AG09319 (cell line): ENCODE measurements around the gene KANK3.

ENCODE experiments used
- DNase-seq: peaks from one replicate; pipeline ENCODE4 v3.0.0-alpha.2; 2010; ENCODE audit warnings: low read depth; ENCODE audit errors: extremely low read depth
- TF ChIP-seq, protein P1 (sequence below): IDR thresholded peaks from 2 replicates; pipeline ENCODE4 v1.5.1; 2011; ENCODE audit warnings: low read depth, mild to moderate bottlenecking, inconsistent platforms, low read length, moderate library complexity

Gene KANK3

GRCh38 chr19:8342684-8343482 is at the start of gene KANK3:
Gene KANK3 (minus strand): TSS chr19:8343262. CDS start chr19:8337828, 5,434 bp downstream.
- peak; percentile 81 for DNase-seq
- TF ChIP-seq, protein P1, sequence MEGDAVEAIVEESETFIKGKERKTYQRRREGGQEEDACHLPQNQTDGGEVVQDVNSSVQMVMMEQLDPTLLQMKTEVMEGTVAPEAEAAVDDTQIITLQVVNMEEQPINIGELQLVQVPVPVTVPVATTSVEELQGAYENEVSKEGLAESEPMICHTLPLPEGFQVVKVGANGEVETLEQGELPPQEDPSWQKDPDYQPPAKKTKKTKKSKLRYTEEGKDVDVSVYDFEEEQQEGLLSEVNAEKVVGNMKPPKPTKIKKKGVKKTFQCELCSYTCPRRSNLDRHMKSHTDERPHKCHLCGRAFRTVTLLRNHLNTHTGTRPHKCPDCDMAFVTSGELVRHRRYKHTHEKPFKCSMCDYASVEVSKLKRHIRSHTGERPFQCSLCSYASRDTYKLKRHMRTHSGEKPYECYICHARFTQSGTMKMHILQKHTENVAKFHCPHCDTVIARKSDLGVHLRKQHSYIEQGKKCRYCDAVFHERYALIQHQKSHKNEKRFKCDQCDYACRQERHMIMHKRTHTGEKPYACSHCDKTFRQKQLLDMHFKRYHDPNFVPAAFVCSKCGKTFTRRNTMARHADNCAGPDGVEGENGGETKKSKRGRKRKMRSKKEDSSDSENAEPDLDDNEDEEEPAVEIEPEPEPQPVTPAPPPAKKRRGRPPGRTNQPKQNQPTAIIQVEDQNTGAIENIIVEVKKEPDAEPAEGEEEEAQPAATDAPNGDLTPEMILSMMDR: no peak

DNA sequence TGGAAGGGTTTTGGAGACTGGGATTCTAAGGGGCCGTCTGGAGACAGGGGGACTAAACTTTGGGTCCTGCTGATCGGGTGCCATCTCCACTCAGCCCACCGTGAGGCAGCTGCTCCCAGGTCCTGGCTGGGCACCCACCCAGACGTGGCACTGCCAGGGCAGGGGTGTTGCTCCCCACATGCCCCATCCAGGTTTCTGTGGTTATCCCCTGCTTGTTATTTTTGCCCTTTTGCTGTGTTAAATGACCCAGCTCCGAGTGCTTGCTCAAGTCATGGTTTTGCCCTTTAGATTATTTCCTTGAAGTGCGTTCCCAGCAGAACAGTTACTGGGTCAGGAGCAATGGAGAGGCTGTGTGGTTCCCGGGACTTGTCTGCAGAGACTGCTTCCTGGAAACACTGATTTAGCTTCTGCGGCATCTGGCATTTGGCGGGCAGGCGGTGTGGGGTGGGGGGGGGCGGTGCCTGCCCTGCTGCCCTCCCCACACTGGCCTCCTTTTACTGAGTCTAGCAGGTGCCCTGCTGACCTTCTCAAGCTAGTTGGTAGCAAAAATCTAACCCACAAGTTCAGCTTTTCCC is 49.0 kb upstream of the KANK3 start:
- TF ChIP-seq, protein P1: no peak
- no peak for DNase-seq

DNA sequence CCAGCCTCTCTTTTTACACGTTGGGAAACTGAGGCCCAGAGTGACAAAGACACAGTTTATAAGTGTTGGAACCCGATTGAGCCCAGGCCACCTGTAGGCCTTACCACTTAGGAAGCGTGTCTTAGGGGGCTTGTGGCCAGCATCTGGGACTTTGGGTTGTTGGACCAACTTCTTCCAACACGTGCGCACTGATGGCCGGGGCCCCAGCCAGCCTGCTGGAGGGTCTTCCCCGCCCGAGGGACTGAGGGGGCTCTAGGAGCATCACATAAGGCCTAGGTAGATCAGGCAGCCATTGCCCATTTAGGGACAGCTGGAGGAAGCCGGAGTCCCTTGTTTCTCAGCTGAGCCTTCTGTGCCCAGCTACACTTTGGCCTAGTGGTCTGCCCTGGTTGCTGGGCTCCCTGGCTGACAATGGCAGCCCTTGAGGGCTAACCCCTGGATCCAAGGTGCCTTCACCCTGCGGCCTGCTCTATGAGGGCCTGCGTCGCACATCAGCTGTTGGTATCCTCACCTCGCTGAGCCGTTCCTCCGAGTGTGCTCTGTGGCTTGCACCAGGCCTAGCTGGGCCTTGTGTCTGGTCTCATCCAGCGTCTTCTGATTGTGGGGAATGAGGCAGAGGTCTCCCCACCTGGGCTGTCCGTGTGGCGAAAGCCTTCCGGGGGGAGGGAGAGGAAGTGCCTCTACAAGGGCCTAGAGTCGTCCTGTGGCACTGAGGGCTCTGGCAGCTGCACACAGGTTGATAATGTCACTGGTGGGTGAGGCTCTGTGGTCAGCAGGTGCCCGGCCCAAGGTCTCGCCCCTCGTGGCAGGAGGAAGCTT is 48.3 kb upstream of the KANK3 start:
- DNase-seq: no peak
- TF ChIP-seq, protein P1: no peak

GRCh38 chr19:8390617-8390981 is 47.5 kb upstream of the KANK3 start:
- TF ChIP-seq, protein P1: no peak
- DNase-seq: peak; percentile 80

- TF ChIP-seq, protein P1: no peak
- DNase-seq: peak; percentile 100
These were observed 47.0 kb upstream of the KANK3 start, which contains the start of gene RAB11B for GRCh38 chr19:8389891-8390616. Gene RAB11B (plus strand): TSS chr19:8390360. CDS start chr19:8390417, 57 bp downstream.

- no peak for DNase-seq
- TF ChIP-seq, protein P1: no peak
These were observed 45.5 kb upstream of the KANK3 start for GRCh38 chr19:8388612-8388958.
